RWPE2 (cell line): ENCODE results near the gene EP300.
"Not testable (repeated sequence)": the region's sequence is repeated elsewhere in the genome, so short reads cannot be mapped to it uniquely, and the experiment has no call there.

Experiments
- ATAC-seq: fragments of 200-7000 bp; cut with Tn5 transposase; 3 replicates; pipeline ENCODE4 v1.9.1; 2021; ENCODE audit warnings: low read depth
- DNase-seq: peaks from one replicate; pipeline ENCODE4 v3.0.0-alpha.2; 2020; ENCODE audit warnings: low spot score
- H3K27ac ChIP-seq: fragments of 450-650 bp; 2 replicates; pipeline ENCODE4 v1.5.1; 2017; ENCODE audit warnings: mild to moderate bottlenecking; ENCODE audit not compliant: poor library complexity, severe bottlenecking
- H3K27me3 ChIP-seq: fragments of 250-450 bp; sonication (Bioruptor Pico); 2 replicates; pipeline ENCODE4 v1.5.1; 2021; ENCODE audit warnings: mild to moderate bottlenecking, moderate library complexity; ENCODE audit not compliant: insufficient read depth, poor library complexity, severe bottlenecking
- H3K36me3 ChIP-seq: fragments of 250-450 bp; sonication (Bioruptor Pico); 2 replicates; pipeline ENCODE4 v1.5.1; 2020; ENCODE audit warnings: low read depth, mild to moderate bottlenecking, moderate library complexity
- H3K4me1 ChIP-seq: fragments of 250-450 bp; sonication (Bioruptor Pico); 2 replicates; pipeline ENCODE4 v1.5.1; 2021; ENCODE audit warnings: mild to moderate bottlenecking, moderate library complexity; ENCODE audit not compliant: insufficient read depth, poor library complexity, severe bottlenecking
- H3K4me3 ChIP-seq: fragments of 250-450 bp; sonication (Bioruptor Pico); 2 replicates; pipeline ENCODE4 v1.5.1; 2021; ENCODE audit warnings: mild to moderate bottlenecking, moderate library complexity; ENCODE audit not compliant: severe bottlenecking
- H3K9me3 ChIP-seq: fragments of 250-450 bp; sonication (Bioruptor Pico); 2 replicates; pipeline ENCODE4 v1.5.1; 2021; ENCODE audit warnings: mild to moderate bottlenecking, moderate library complexity; ENCODE audit not compliant: severe bottlenecking
- TF ChIP-seq, protein P1 (sequence below): fragments of 450-650 bp; IDR thresholded peaks from one replicate; pipeline ENCODE4 v1.5.1; 2017; ENCODE audit warnings: mild to moderate bottlenecking, moderate library complexity; ENCODE audit not compliant: poor library complexity, severe bottlenecking

Gene EP300

DNA sequence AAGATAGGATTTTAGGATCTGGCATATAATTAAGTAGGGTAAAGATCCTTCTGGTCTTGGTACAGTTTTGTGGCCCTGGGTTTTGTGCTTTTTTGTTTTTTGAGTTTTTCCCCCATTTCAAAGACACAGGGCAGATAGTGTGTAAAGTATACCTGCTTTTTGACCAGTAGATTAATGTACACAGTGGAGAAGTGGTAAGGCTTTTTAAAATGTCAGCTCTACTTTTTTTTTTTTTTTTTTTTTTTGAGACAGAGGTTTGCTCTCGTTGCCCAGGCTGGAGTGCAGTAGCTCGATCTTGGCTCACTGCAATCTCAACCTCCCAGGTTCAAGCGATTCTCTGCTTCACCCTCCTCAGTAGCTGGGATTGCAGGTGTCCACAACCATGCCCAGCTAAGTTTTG is 4.0 kb downstream of the EP300 start:
- DNase-seq = no peak
- H3K27ac ChIP-seq = no peak overlapping the region
- H3K27me3 ChIP-seq = no peaks in the 10 kb centered on the region
- TF ChIP-seq, protein P1, sequence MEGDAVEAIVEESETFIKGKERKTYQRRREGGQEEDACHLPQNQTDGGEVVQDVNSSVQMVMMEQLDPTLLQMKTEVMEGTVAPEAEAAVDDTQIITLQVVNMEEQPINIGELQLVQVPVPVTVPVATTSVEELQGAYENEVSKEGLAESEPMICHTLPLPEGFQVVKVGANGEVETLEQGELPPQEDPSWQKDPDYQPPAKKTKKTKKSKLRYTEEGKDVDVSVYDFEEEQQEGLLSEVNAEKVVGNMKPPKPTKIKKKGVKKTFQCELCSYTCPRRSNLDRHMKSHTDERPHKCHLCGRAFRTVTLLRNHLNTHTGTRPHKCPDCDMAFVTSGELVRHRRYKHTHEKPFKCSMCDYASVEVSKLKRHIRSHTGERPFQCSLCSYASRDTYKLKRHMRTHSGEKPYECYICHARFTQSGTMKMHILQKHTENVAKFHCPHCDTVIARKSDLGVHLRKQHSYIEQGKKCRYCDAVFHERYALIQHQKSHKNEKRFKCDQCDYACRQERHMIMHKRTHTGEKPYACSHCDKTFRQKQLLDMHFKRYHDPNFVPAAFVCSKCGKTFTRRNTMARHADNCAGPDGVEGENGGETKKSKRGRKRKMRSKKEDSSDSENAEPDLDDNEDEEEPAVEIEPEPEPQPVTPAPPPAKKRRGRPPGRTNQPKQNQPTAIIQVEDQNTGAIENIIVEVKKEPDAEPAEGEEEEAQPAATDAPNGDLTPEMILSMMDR = no peak
- H3K4me3 ChIP-seq = no peak overlapping the region
- H3K4me1 ChIP-seq = peaks cover 10% of the 10 kb centered on the region
- no peak for ATAC-seq
- H3K36me3 ChIP-seq = peaks cover 42% of the 10 kb centered on the region
- no peaks in the 10 kb centered on the region for H3K9me3 ChIP-seq

DNA sequence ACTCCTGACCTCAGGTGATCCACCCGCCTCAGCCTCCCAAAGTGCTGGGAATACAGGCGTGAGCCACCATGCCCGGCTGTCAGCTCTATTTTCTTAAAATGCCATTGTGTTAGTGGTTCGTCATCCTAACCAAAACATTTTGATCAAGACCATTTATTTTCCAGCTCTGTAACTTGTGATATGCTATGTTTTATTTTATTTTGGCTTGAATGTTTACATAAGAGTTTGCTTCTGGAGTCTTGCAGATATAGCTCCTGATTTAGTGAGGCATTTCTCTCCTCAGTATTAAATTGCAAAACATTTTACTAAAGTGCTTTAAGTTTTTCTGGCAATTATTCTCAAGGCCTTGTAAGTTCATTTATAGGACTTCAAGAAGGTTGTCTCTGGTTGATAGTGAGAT is 4.4 kb downstream of the EP300 start:
- Histone ChIP-seq H3K9me3 (no peaks in the 10 kb centered on the region), H3K4me3 (no peak overlapping the region), H3K27ac (no peak overlapping the region), H3K27me3 (no peaks in the 10 kb centered on the region), H3K4me1 (peaks cover 10% of the 10 kb centered on the region), H3K36me3 (peaks cover 42% of the 10 kb centered on the region)
- TF ChIP-seq, protein P1 = no peak
- DNase-seq (no peak), ATAC-seq (no peak)

GRCh38 chr22:41099036-41099435 is 6.6 kb downstream of the EP300 start:
- Histone ChIP-seq H3K36me3 (peaks cover 31% of the 10 kb centered on the region), H3K9me3 (no peaks in the 10 kb centered on the region), H3K4me3 (no peak overlapping the region), H3K27me3 (no peaks in the 10 kb centered on the region), H3K4me1 (peaks cover 10% of the 10 kb centered on the region), H3K27ac (no peak overlapping the region)
- ATAC-seq (no peak), DNase-seq (no peak)
- TF ChIP-seq, protein P1 = no peak

GRCh38 chr22:41106122-41106968 is 14.0 kb downstream of the EP300 start:
- Histone ChIP-seq H3K36me3 (peaks cover 8% of the 10 kb centered on the region; the same call in 1 of the 2 replicates), H3K4me3 (no peak overlapping the region), H3K9me3 (no peaks in the 10 kb centered on the region), H3K27me3 (no peaks in the 10 kb centered on the region), H3K27ac (no peak overlapping the region), H3K4me1 (no peaks in the 10 kb centered on the region)
- DNase-seq (no peak), ATAC-seq (no peak)
- TF ChIP-seq, protein P1 = no peak

DNA sequence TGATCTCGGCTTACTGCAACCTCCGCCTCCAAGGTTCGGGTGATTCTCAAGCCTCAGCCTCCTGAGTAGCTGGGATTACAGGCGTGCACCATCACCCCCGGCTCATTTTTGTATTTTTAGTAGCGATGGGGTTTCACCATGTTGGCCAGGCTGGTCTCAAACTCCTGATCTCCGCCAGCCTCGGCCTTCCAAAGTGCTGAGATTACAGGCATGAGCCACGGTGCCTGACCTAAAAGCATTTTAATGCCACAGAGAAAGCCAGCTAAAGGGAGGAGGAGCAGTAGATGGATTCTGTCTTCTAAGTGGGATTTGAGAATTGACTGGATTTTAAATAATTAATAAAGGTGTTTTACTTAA is 14.6 kb downstream of the EP300 start:
- not testable (repeated sequence) for H3K4me1 ChIP-seq, H3K27me3 ChIP-seq, DNase-seq, H3K4me3 ChIP-seq, H3K36me3 ChIP-seq, ATAC-seq, H3K9me3 ChIP-seq, H3K27ac ChIP-seq
